Measurements from ENCODE around the gene SIAH1. TPM values are rescaled to one million over a fixed set of nuclear protein-coding genes. Genes with fewer than 3 reads are reported as not detected.

SIAH1 gene
- polyA plus RNA-seq, 2 of the 4 experiments (the other 2 are of a cell fraction), result 13.3 to 28.5 TPM

- no peak for FAIRE-seq
- TF ChIP-seq MAFK (IDR thresholded peaks at IDR 0.05; ENCODE audit: partially characterized antibody) (no peak), POLR2AphosphoS2 (conservative IDR thresholded peaks at IDR 0.05; ENCODE audit: low read length) (no peak), HEYL (CRISPR knock-in tag; IDR thresholded peaks at IDR 0.05) (no peak), E2F6 (IDR thresholded peaks at IDR 0.05; ENCODE audit: borderline replicate concordance, low read depth) (no peak), CHD2 (IDR thresholded peaks at IDR 0.05; ENCODE audit: low read length, partially characterized antibody) (no peak), TFCP2L1 (CRISPR knock-in tag; IDR thresholded peaks at IDR 0.05) (no peak), CBX8 (IDR thresholded peaks at IDR 0.05) (no peak), NR3C1 (IDR thresholded peaks at IDR 0.05) (no peak), RNF2 (IDR thresholded peaks at IDR 0.05; ENCODE audit: borderline replicate concordance, low read depth) (no peak), EHF (CRISPR knock-in tag; IDR thresholded peaks at IDR 0.05) (no peak), ATOH8 (CRISPR knock-in tag; IDR thresholded peaks at IDR 0.05; ENCODE audit: low read depth) (no peak), CHD4 (IDR thresholded peaks at IDR 0.05; ENCODE audit: borderline replicate concordance) (no peak), ESRRA (IDR thresholded peaks at IDR 0.05; ENCODE audit: borderline replicate concordance, low read length) (no peak), HDAC2 (IDR thresholded peaks at IDR 0.05) (no peak), MAZ (IDR thresholded peaks at IDR 0.05; ENCODE audit: borderline replicate concordance, low read depth, low read length) (no peak), HMGXB4 (CRISPR knock-in tag; IDR thresholded peaks at IDR 0.05; ENCODE audit: borderline replicate concordance) (no peak), MYC (IDR thresholded peaks at IDR 0.05; ENCODE audit: borderline replicate concordance, low read length) (no peak), RAD21 (conservative IDR thresholded peaks at IDR 0.05 in 1 of 2, IDR thresholded peaks at IDR 0.05 in 1 of 2) (no peak)
- TF ChIP-seq, protein P1, sequence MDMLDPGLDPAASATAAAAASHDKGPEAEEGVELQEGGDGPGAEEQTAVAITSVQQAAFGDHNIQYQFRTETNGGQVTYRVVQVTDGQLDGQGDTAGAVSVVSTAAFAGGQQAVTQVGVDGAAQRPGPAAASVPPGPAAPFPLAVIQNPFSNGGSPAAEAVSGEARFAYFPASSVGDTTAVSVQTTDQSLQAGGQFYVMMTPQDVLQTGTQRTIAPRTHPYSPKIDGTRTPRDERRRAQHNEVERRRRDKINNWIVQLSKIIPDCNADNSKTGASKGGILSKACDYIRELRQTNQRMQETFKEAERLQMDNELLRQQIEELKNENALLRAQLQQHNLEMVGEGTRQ (IDR thresholded peaks at IDR 0.05), result no peak
- Histone ChIP-seq H3K4me1 (no peaks in the 10 kb centered on the region), H3K9me3 (no peaks in the 10 kb centered on the region), H3K4me3 (no peak overlapping the region), H3K27ac (no peak overlapping the region), H3K4me2 (no peak overlapping the region)
- no peak for DNase-seq (ENCODE audit: low read depth in 1 of 2, low spot score in 1 of 2)
- ChIA-PET POLR2A (no interaction called here), CTCF (interaction anchor here (0.9 to 1.2 kb wide), 2 partner anchors 18 to 102 kb away, joined by 3 read pairs; no protein-coding TSS in a partner anchor)
- no peak for ATAC-seq
- WGBS (ENCODE audit: missing lambda C conversion rate), result 92% methylated on average over 3 of the region's 3 CpGs
Measured at GRCh38 chr16:48335961-48336360, 49.3 kb downstream of the SIAH1 start.

DNA sequence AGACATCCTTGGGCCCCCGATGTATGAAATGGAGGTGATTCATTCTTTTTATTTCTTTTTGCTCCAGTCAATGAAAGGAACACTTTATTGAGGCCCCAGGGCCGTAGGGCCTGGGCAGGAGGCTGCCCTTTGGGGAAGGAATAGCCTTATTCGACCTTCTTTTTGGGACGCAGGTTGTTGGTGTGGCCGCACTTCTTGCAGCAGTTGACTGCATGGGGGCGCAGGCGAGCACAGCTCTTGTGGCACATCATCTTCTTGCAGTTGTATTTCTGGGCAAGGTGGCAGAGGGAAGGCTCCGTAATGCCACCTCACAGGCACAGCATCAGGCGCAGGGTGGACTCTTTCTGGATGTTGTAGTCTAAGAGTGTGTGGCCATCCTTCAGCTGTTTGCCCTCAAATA is 50.9 kb downstream of the SIAH1 start:
- ATAC-seq, result no peak
- Histone ChIP-seq H3K4me3 (no peak overlapping the region), H3K4me2 (no peak overlapping the region), H3K4me1 (no peaks in the 10 kb centered on the region), H3K27ac (no peak overlapping the region), H3K9me3 (no peaks in the 10 kb centered on the region)
- WGBS (ENCODE audit: missing lambda C conversion rate), result 93% methylated on average over 9 of the region's 9 CpGs
- no peak for FAIRE-seq
- DNase-seq (ENCODE audit: low read depth in 1 of 2, low spot score in 1 of 2), result no peak
- ChIA-PET POLR2A (no interaction called here), CTCF (interaction anchor here (1.1 to 1.7 kb wide), 2 partner anchors 20 to 205 kb away, joined by 3 read pairs; no protein-coding TSS in a partner anchor)
- TF ChIP-seq, protein P2, sequence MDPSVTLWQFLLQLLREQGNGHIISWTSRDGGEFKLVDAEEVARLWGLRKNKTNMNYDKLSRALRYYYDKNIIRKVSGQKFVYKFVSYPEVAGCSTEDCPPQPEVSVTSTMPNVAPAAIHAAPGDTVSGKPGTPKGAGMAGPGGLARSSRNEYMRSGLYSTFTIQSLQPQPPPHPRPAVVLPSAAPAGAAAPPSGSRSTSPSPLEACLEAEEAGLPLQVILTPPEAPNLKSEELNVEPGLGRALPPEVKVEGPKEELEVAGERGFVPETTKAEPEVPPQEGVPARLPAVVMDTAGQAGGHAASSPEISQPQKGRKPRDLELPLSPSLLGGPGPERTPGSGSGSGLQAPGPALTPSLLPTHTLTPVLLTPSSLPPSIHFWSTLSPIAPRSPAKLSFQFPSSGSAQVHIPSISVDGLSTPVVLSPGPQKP (IDR thresholded peaks at IDR 0.05; ENCODE audit: low read depth, low read length), result no peak
- no peak for TF ChIP-seq NR3C1 (IDR thresholded peaks at IDR 0.05)
- TF ChIP-seq CTCF (IDR thresholded peaks at IDR 0.05), result no peak
- TF ChIP-seq POLR2A (IDR thresholded peaks at IDR 0.05; ENCODE audit: low read length), result no peak
- TF ChIP-seq EHMT2 (IDR thresholded peaks at IDR 0.05; ENCODE audit: low read depth), result no peak
- no peak for TF ChIP-seq NPAS2 (CRISPR knock-in tag; IDR thresholded peaks at IDR 0.05; ENCODE audit: borderline replicate concordance)
- no peak for TF ChIP-seq EHF (CRISPR knock-in tag; IDR thresholded peaks at IDR 0.05)
- TF ChIP-seq, protein P3, sequence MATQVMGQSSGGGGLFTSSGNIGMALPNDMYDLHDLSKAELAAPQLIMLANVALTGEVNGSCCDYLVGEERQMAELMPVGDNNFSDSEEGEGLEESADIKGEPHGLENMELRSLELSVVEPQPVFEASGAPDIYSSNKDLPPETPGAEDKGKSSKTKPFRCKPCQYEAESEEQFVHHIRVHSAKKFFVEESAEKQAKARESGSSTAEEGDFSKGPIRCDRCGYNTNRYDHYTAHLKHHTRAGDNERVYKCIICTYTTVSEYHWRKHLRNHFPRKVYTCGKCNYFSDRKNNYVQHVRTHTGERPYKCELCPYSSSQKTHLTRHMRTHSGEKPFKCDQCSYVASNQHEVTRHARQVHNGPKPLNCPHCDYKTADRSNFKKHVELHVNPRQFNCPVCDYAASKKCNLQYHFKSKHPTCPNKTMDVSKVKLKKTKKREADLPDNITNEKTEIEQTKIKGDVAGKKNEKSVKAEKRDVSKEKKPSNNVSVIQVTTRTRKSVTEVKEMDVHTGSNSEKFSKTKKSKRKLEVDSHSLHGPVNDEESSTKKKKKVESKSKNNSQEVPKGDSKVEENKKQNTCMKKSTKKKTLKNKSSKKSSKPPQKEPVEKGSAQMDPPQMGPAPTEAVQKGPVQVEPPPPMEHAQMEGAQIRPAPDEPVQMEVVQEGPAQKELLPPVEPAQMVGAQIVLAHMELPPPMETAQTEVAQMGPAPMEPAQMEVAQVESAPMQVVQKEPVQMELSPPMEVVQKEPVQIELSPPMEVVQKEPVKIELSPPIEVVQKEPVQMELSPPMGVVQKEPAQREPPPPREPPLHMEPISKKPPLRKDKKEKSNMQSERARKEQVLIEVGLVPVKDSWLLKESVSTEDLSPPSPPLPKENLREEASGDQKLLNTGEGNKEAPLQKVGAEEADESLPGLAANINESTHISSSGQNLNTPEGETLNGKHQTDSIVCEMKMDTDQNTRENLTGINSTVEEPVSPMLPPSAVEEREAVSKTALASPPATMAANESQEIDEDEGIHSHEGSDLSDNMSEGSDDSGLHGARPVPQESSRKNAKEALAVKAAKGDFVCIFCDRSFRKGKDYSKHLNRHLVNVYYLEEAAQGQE (IDR thresholded peaks at IDR 0.05), result no peak
- no peak for TF ChIP-seq TFCP2L1 (CRISPR knock-in tag; IDR thresholded peaks at IDR 0.05)
- no peak for TF ChIP-seq MYC (IDR thresholded peaks at IDR 0.05; ENCODE audit: borderline replicate concordance, low read length)
- TF ChIP-seq RCOR1 (IDR thresholded peaks at IDR 0.05; ENCODE audit: low read depth, low read length), result no peak
- TF ChIP-seq RARB (CRISPR knock-in tag; IDR thresholded peaks at IDR 0.05), result no peak

Measured in A549 (cell line).